Activated CD8-positive, alpha-beta T cell treated with anti-CD3 and anti-CD28 coated beads for 36 hours (primary cell): Measurements from ENCODE around the gene PLEKHG3. TPM values are rescaled to one million over a fixed set of nuclear protein-coding genes. Genes with fewer than 3 reads are reported as not detected.
A peak's percentile ranks its signal among the peaks of the same experiment; 100 is the strongest.

Experiments
- ATAC-seq: fragments of 200-7000 bp; cut with Tn5 transposase; one replicate; pipeline ENCODE4 v1.10.0; 2021; ENCODE audit warnings: mild to moderate bottlenecking, moderate library complexity
- CTCF ChIA-PET: fragments of 350-600 bp; sonication (Branson Sonifier 250); formaldehyde crosslinking; loops from one replicate; lab custom pipeline; 2021; ENCODE audit warnings: antibody characterized with exemption; lab: Charles Lee
- POLR2A ChIA-PET: fragments of 350-600 bp; sonication (Branson Sonifier 250); formaldehyde crosslinking; loops from one replicate; lab custom pipeline; 2021; ENCODE audit warnings: antibody characterized with exemption; lab: Charles Lee
- DNase-seq: peaks from one replicate; pipeline ENCODE4 v3.0.0-alpha.2; 2020
- H3K27ac Mint-ChIP-seq: one replicate; pipeline ENCODE4 v1.8.0; 2021; ENCODE audit warnings: mild to moderate bottlenecking, mixed read lengths
- H3K27me3 Mint-ChIP-seq: one replicate; pipeline ENCODE4 v1.8.0; 2021; ENCODE audit warnings: mixed read lengths
- H3K36me3 Mint-ChIP-seq: one replicate; pipeline ENCODE4 v1.8.0; 2021; ENCODE audit warnings: low read depth, mixed read lengths
- H3K4me1 Mint-ChIP-seq: one replicate; pipeline ENCODE4 v1.8.0; 2021; ENCODE audit warnings: low read depth, mixed read lengths
- H3K4me3 Mint-ChIP-seq: one replicate; pipeline ENCODE4 v1.8.0; 2021; ENCODE audit warnings: mild to moderate bottlenecking, moderate library complexity, mixed read lengths
- H3K9me3 Mint-ChIP-seq: one replicate; pipeline ENCODE4 v1.8.0; 2021; ENCODE audit warnings: mixed read lengths
- CTCF ChIP-seq: fragments of 200-600 bp; IDR thresholded peaks from one replicate; pipeline ENCODE4 v1.8.0; 2022; ENCODE audit warnings: antibody characterized with exemption, mild to moderate bottlenecking
- intact Hi-C: fragments of 100-400 bp; cut with micrococcal nuclease; formaldehyde crosslinking; loops from one replicate; pipeline ENCODE4 v1.10.0; 2022
- total RNA-seq, 2 experiments: library from RNA; stranded (reverse); gene quantifications; one replicate each; pipeline ENCODE4 v1.2.3, GENCODE V29; 2021

The PLEKHG3 gene
- total RNA-seq, 2 experiments from 2014 or later, result 2.7 to 2.8 TPM

- H3K27ac Mint-ChIP-seq, result no peak overlapping the region
- ChIA-PET CTCF (interaction anchor here (0.8 to 2.6 kb wide), 14 partner anchors 9 to 130 kb away, joined by 3 to 27 read pairs (median 4); no protein-coding TSS in a partner anchor), POLR2A (interaction anchor here (1.0 kb wide), 1 partner anchor 9 kb away, joined by 3 read pairs; no protein-coding TSS in a partner anchor)
- DNase-seq (no peak), ATAC-seq (no peak)
- no peak overlapping the region for H3K4me3 Mint-ChIP-seq
- H3K36me3 Mint-ChIP-seq, result no peaks in the 10 kb centered on the region
- intact Hi-C loops, result loop anchor here (5.0 kb wide), 2 partner anchors 89 to 131 kb away; no protein-coding TSS in a partner anchor
- no peak for TF ChIP-seq CTCF
- no peaks in the 10 kb centered on the region for H3K9me3 Mint-ChIP-seq
- H3K4me1 Mint-ChIP-seq, result peaks cover 7% of the 10 kb centered on the region
- H3K27me3 Mint-ChIP-seq, result peaks cover 7% of the 10 kb centered on the region
Observed at GRCh38 chr14:64761441-64762043, 57.3 kb downstream of the PLEKHG3 start.

GRCh38 chr14:64762044-64763034 is 58.1 kb downstream of the PLEKHG3 start:
- no peaks in the 10 kb centered on the region for H3K9me3 Mint-ChIP-seq
- intact Hi-C loops, result loop anchor here (5.0 kb wide), 2 partner anchors 90 to 130 kb away; no protein-coding TSS in a partner anchor
- ATAC-seq, result no peak
- peak; percentile 51 for DNase-seq
- POLR2A ChIA-PET, result interaction anchor here (1.0 kb wide), 1 partner anchor 8 kb away, joined by 3 read pairs; no protein-coding TSS in a partner anchor
- peaks cover 7% of the 10 kb centered on the region for H3K4me1 Mint-ChIP-seq
- H3K4me3 Mint-ChIP-seq, result no peak overlapping the region
- CTCF ChIA-PET, result interaction anchor here (0.6 to 2.6 kb wide), 13 partner anchors 9 to 129 kb away, joined by 3 to 27 read pairs (median 3); no protein-coding TSS in a partner anchor
- no peaks in the 10 kb centered on the region for H3K36me3 Mint-ChIP-seq
- peaks cover 7% of the 10 kb centered on the region for H3K27me3 Mint-ChIP-seq
- no peak overlapping the region for H3K27ac Mint-ChIP-seq
- no peak for TF ChIP-seq CTCF

DNA sequence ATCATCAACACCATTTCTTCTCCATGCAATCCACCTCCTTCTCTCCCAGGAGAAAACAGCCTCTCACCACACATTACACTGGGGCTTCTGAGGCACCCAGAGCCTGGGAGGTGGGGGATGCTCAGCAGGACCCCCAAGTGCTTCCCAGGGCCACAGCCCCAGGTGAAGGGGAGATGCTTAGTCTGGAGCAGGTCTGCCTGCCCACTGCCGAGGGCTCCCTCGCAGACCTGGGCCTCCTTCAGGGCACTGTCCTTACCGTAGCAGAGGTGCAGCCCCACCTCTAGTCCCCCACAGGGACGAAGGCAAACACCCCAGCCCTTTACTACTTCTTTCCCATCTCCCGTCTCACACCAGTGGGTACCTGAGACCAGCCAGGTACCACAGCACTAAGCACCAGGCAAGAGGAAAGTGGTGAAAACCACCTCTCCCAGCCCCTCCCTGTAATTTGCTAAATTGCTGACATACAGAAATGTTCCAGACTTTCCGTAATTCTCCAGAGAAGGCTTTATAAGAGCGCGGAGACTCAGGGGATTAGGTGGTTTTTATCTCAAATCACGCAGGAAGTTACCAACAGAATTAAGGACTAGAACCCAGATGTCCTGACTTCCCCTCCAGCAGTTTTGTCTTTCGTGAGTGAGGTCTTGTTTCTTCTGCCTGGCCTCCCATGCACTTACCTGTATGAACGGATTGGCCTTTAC is 59.0 kb downstream of the PLEKHG3 start:
- CTCF ChIA-PET, result interaction anchor here (1.2 to 2.6 kb wide), 4 partner anchors 9 to 128 kb away, joined by 3 to 27 read pairs (median 4); no protein-coding TSS in a partner anchor
- no peak overlapping the region for H3K27ac Mint-ChIP-seq
- ATAC-seq, result no peak
- H3K36me3 Mint-ChIP-seq, result no peaks in the 10 kb centered on the region
- intact Hi-C loops, result loop anchor here (5.0 kb wide), 2 partner anchors 91 to 129 kb away; no protein-coding TSS in a partner anchor
- TF ChIP-seq CTCF, result no peak
- H3K4me3 Mint-ChIP-seq, result no peak overlapping the region
- no peaks in the 10 kb centered on the region for H3K9me3 Mint-ChIP-seq
- POLR2A ChIA-PET, result no interaction called here
- peaks cover 7% of the 10 kb centered on the region for H3K4me1 Mint-ChIP-seq
- DNase-seq, result no peak
- peaks cover 7% of the 10 kb centered on the region for H3K27me3 Mint-ChIP-seq

DNA sequence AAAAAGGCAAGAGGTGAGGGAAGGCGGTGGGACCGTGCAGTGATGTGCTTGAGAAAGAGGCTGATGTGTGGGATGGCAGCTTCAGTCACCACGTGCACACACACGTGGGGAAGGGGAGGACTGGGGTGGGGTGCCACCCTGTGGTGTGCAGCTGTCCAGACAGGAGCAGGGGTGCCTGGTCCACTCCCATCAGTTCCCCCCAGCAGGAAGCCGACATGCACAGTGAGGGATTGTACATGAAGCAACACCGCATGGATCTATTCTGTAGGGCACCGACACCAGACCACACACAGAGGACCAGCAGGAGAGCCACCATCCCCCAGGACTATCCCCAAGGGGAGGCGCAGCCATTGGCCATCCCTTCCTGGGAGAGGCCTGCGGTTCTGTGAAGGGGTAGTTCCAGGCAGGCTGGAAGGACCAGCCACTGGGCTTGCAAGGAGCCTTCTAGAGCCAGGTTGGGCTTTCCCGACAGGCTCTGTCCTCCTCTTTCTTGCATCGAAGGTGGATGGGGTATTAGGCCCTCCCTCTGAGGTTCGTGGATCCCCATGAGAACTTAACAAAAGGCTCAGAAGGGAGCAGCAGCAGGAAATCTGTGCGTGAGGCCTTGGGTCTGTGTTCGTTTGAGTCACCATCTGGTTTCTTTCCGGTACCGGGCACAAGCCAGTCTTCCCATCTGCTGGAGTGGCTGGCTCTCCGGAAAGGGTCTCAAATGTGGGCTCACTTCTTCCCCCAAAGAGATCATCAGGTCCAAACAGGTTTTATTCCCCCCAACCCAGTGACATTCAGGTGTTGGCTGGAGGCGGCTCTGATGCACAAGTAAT is 59.8 kb downstream of the PLEKHG3 start:
- no peak overlapping the region for H3K27ac Mint-ChIP-seq
- ChIA-PET CTCF (interaction anchor here (0.6 to 2.3 kb wide), 21 partner anchors 8 to 140 kb away, joined by 3 to 26 read pairs (median 4); no protein-coding TSS in a partner anchor), POLR2A (no interaction called here)
- TF ChIP-seq CTCF, result no peak
- peak; percentile 13 for DNase-seq
- intact Hi-C loops, result loop anchor here (5.0 kb wide), 2 partner anchors 92 to 128 kb away; no protein-coding TSS in a partner anchor
- peaks cover 7% of the 10 kb centered on the region for H3K4me1 Mint-ChIP-seq
- no peak for ATAC-seq
- no peaks in the 10 kb centered on the region for H3K9me3 Mint-ChIP-seq
- H3K36me3 Mint-ChIP-seq, result no peaks in the 10 kb centered on the region
- H3K4me3 Mint-ChIP-seq, result no peak overlapping the region
- H3K27me3 Mint-ChIP-seq, result peaks cover 7% of the 10 kb centered on the region
